NB4 (cell line): ENCODE results near the gene ME3.

Source experiments
- CTCF ChIP-seq: IDR thresholded peaks from one replicate; pipeline ENCODE4 v1.5.1; 2012; ENCODE audit warnings: low read depth, low read length
- POLR2A ChIP-seq: IDR thresholded peaks from 2 replicates; pipeline ENCODE4 v1.6.1; 2011; ENCODE audit warnings: mild to moderate bottlenecking; ENCODE audit not compliant: insufficient read length; ENCODE audit errors: extremely low read depth

GRCh38 chr11:86641537-86642261, 30.7 kb downstream of the ME3 start:
- no peak for TF ChIP-seq CTCF
- no peak for TF ChIP-seq POLR2A
